Measurements from ENCODE around the gene SNAP47. TPM values are rescaled to one million over a fixed set of nuclear protein-coding genes. Genes with fewer than 3 reads are reported as not detected.

Gene SNAP47
- total RNA-seq, 1 experiment from 2014 or later = 79.8 TPM

GRCh38 chr1:227745568-227746265, 10.5 kb downstream of the SNAP47 start:
- in situ Hi-C loops (cut with HindIII; ENCODE audit: low pct_unique_long_range_greater_than_20kb, low sequenced_read_pairs) = no loop called here
- DNase-seq (ENCODE audit: low read depth) = no peak

DNA sequence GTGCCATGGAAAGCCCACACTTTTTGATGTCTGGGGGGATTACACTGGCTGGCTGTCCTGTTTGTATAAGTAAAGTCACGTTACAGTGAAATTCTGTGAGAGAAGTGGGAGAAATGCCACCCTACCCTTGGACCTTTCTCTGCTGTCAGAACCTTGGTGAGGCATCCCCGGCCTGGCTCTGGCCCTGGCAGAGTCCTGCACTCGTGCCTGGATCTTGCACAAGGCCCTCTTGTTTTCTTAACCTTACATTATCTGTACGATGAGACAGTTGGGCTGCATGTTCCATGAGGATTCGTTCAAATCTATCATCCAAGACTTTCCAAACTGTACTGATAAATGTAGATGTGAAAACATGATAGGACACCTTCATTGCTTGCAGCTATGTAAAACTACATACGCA, 11.4 kb downstream of the SNAP47 start:
- in situ Hi-C loops (cut with HindIII; ENCODE audit: low pct_unique_long_range_greater_than_20kb, low sequenced_read_pairs) = no loop called here
- no peak for DNase-seq (ENCODE audit: low read depth)

DNA sequence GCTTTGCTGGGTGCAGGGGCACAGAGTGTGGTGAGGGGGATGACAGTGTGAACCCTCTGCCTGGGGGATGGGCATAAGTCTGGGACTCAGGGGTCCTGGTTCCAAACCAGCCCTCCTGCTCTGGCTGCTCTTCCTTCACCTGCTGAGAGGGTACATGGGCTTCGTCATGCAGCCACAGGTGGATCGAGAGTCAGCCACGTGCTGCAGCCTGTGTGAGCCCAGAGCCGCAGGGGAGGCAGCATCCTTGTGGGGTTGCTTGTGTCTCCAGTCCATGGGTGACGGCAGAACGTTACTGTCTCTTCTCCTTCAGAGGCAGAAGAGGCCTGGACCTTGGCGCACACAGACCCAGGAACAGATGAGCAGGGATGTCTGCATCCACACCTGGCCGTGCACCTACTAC, 12.1 kb downstream of the SNAP47 start:
- DNase-seq (ENCODE audit: low read depth) = no peak
- in situ Hi-C loops (cut with HindIII; ENCODE audit: low pct_unique_long_range_greater_than_20kb, low sequenced_read_pairs) = no loop called here

DNA sequence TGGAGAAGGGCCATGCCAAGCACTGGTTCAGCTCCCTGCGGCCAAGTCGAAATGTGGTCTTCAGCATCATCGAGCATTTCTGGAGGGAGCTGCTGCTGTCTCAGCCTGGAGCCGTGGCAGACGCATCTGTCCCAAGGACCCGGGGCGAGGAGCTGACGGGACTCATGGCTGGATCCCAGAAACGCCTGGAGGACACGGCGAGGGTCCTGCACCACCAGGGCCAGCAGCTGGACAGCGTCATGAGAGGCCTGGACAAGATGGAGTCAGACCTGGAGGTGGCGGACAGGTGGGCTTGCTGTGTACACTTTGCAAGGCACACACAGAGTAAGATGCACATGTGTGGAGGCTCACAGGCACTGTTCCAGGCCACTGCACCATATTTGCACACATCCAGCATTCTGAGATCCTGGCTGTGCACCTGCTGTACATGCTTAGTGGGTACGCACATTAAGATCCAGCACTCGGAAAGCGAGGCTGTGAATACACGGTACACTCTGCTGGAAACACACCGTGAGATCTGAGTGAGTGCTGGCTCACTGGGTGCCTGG, 12.8 kb downstream of the SNAP47 start:
- no peak for DNase-seq (ENCODE audit: low read depth)
- in situ Hi-C loops (cut with HindIII; ENCODE audit: low pct_unique_long_range_greater_than_20kb, low sequenced_read_pairs) = no loop called here

- in situ Hi-C loops (cut with HindIII; ENCODE audit: low pct_unique_long_range_greater_than_20kb, low sequenced_read_pairs) = no loop called here
- DNase-seq (ENCODE audit: low read depth) = no peak
Observed at GRCh38 chr1:227748496-227749182, 13.4 kb downstream of the SNAP47 start.

DNA sequence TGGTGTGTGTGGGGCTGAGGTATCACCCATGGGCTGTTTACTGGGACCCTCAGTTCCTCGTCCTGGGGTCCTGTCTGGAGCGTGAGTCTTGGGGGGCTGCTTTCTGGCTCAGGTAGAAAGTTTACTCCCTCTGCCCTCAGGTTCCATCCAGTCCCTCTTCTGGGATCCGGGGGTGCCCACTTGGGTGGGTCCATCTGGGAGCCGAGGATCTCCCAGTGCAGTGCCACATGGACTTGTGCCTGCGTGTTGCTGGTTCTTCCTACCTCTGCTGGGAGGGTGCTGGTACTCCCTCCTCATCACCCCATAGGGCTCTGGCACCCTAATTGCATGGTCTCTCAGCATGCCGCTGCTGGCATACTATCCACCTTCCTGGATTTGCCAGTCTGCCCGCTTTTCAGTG, 14.0 kb downstream of the SNAP47 start:
- no peak for DNase-seq (ENCODE audit: low read depth)
- in situ Hi-C loops (cut with HindIII; ENCODE audit: low pct_unique_long_range_greater_than_20kb, low sequenced_read_pairs) = no loop called here

DNA sequence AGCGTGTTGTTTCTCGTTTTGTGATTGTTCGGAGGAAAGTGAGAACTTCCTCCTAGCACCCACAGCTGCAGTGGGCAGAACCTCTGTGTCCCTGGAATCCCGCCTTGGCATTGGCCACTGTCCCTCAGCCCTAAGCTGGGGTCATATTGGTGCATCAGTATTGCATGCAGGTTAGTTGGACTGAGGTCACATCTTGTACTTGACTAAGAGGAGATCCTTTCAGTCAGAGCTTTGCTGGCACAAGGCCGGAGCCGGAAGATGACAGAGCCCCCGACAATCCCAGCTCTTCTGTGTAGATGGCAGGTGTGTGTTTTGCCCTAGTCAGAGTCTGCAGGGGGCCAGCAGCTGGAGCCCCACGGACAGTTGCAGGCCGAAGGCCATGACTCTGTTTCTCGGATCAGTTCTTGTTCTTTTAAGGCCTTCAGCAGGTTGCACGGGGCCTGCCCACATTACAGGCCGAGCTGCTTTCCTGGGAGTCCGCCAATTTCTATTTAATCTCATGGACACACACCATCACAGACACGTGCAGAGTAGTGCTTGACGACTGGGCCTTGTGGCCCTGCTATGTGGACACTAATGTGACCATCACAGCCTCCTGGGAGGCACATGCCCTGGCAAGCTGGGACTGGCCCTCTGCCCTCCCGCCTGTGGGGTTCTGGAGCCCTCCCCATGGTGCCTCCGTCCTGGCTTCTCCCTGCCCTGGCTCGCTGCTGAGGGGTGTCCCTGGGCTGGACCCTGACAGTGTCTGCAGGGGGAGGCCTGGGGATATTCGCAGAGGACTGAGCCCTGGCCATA, 14.9 kb downstream of the SNAP47 start:
- DNase-seq (ENCODE audit: low read depth) = no peak
- in situ Hi-C loops (cut with HindIII; ENCODE audit: low pct_unique_long_range_greater_than_20kb, low sequenced_read_pairs) = no loop called here

- DNase-seq (ENCODE audit: low read depth) = no peak
- in situ Hi-C loops (cut with HindIII; ENCODE audit: low pct_unique_long_range_greater_than_20kb, low sequenced_read_pairs) = no loop called here
Observed at GRCh38 chr1:227753999-227754711, 18.9 kb downstream of the SNAP47 start.

GRCh38 chr1:227754958-227755357, 19.7 kb downstream of the SNAP47 start:
- in situ Hi-C loops (cut with HindIII; ENCODE audit: low pct_unique_long_range_greater_than_20kb, low sequenced_read_pairs) = no loop called here
- no peak for DNase-seq (ENCODE audit: low read depth)

DNA sequence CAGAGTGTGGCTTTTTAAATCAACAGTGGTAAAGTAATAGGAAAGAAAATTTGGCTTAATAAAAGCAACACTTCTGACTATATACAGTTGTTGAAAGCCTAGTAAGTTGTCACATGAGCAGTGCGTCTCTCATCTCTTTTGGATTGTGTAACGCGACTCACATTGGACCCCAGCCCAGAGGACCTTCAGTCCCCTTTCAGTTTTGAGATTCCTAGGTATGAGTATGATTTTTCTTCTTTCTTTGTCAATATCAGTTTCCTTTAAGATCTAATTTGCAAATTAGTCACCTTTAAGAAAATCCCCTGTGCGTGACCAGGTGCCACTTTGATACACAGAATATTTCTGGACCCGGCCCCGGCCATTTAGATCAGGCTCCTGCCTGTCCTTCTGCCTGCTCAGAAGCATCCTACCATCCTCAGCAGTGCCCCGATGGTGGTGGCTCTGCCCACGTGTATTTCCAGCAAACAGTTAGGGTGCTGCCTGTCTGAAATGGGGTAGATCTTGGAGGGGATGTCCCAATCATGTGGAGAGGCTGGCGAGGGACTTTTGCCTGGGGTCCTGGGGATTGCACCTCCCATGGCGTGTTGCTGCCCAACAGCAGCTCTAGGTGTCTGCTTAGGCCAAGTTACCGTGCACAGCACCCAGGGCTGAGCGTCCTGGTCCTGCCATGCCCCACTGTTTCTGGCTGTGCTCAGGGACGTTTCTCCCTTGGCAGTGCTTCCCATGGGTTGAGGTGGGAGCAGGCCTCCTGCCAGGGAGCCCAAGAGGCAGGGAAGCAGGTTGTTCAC, 21.1 kb downstream of the SNAP47 start:
- DNase-seq (ENCODE audit: low read depth) = no peak
- in situ Hi-C loops (cut with HindIII; ENCODE audit: low pct_unique_long_range_greater_than_20kb, low sequenced_read_pairs) = no loop called here

DNA sequence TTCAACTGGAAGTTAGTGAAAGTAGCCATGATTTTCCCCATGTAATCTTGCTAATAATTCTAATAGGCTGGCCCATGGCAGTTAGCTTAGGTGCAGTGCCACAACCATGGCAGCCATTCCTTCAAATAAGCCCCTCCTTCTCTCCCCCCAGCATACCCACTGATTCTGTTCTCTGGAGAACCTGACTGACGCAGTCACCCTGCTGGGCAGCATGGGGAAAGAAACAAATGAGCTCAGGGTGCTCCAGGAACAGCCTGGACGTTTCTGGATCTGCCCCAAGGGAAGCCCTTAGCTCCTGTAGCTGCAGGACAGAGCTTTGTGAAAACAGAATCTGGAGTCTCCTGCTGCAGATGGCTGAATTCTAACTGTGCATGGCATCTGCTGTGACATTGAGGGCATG, 22.5 kb downstream of the SNAP47 start:
- in situ Hi-C loops (cut with HindIII; ENCODE audit: low pct_unique_long_range_greater_than_20kb, low sequenced_read_pairs) = no loop called here

DNA sequence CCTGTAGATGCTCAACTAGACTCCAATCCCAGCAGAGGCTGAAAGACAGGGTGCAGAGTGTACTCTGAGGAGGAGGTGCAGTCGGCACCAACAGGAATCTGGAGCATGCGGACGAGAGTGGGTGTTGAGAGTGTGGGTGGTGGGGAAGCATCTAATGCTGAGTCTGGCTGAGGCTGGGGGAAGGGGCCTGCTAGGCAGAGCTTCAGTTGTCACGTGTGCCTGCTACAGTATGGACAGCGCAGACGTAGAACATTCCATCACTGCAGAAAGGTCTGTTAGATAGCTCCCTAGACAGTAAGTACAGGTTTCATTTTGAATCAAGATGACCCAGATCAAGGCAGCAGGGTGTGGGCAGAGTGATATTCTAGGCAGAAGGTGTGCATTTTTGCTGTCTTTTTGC, 23.1 kb downstream of the SNAP47 start:
- no peak for DNase-seq (ENCODE audit: low read depth)
- in situ Hi-C loops (cut with HindIII; ENCODE audit: low pct_unique_long_range_greater_than_20kb, low sequenced_read_pairs) = no loop called here

More for the DNA sequence above, 22.5 kb downstream of the SNAP47 start:
- DNase-seq (ENCODE audit: low read depth) = no peak

GRCh38 chr1:227759341-227760300, 24.4 kb downstream of the SNAP47 start:
- DNase-seq (ENCODE audit: low read depth) = peak; percentile 71
- in situ Hi-C loops (cut with HindIII; ENCODE audit: low pct_unique_long_range_greater_than_20kb, low sequenced_read_pairs) = no loop called here

- in situ Hi-C loops (cut with HindIII; ENCODE audit: low pct_unique_long_range_greater_than_20kb, low sequenced_read_pairs) = no loop called here
- DNase-seq (ENCODE audit: low read depth) = no peak
Observed at GRCh38 chr1:227760377-227760776, 25.1 kb downstream of the SNAP47 start.

DNA sequence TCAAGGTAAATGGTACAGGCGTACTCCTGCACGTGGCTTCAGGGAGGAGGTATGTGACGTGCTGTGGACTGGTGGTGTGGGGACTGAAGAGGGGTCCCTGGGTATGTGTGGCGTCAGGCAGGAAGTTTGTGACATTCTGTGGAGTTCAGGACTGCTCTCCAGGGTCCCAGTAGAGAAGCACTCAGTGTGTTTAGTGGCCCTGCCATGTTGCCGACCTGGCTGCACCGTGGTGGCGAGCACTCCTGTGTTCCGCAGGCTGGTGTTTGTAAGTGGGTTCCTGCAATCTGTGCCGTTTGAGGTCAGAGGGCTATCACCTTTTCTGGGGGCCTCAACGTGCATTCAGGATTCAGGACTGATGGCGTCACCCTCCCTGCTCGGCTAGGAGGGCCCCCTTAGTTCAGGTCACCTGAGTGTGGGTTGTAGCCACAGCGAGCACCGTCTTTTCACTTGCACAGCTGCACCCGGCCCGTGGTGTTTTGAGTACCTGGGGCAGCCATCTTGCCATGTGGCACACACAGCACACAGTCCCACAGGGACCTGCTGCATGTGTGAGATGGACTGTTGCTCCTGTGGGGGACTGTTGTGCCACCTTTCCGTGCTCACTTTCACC, 26.5 kb downstream of the SNAP47 start:
- in situ Hi-C loops (cut with HindIII; ENCODE audit: low pct_unique_long_range_greater_than_20kb, low sequenced_read_pairs) = no loop called here
- DNase-seq (ENCODE audit: low read depth) = no peak

GRCh38 chr1:227762231-227762911, 27.1 kb downstream of the SNAP47 start:
- peak; percentile 79 for DNase-seq (ENCODE audit: low read depth)
- in situ Hi-C loops (cut with HindIII; ENCODE audit: low pct_unique_long_range_greater_than_20kb, low sequenced_read_pairs) = no loop called here

All from Caki2 (cell line).